ENCODE measurements around the gene TOMM5.

The TOMM5 gene

GRCh38 chr9:37592108-37592951, at the start of gene TOMM5:
Gene TOMM5 (minus strand): TSS chr9:37592597. CDS start chr9:37592532, 65 bp downstream.
- DNase-seq (ENCODE audit: low spot score) = peak; percentile 93

GRCh38 chr9:37641331-37641730, 48.9 kb upstream of the TOMM5 start:
- no peak for DNase-seq (ENCODE audit: low spot score)

DNA sequence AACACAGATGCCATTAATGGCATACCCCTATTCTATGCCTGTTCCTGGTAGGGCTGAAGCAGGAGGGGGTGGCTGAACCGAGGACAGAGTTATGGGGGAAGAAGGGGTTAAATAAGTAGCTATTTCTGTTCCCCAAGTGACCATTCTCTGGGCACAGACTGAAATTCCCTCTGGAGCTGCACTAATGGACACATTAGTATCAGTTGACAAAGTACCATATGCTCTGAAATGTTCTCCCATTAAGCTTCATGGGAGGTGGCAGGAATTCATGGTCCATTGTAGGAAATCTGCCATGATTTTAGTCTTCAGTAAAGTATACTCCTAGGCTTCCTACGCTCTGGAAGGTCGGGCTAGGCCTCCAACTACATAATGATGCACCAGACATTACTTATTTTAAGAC, 47.8 kb upstream of the TOMM5 start:
- no peak for DNase-seq (ENCODE audit: low spot score)

DNA sequence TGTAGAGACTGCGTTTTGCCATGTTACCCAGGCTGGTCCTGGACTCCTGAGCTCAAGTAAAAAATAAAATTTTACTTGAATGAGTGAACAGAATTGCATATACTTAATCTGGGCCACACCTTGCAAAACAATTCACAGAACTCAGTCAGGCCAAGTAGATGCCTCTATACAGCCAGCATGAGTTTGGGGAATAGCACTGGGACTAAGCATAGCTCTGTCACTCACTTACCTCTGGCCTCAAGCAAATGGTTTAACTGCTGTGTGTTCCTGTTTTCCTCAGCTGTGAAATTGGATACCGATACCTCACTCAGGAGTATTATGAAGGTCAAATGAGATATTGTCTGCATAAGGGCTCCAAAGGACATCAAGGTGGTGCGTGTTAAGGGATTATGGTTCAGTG, 47.4 kb upstream of the TOMM5 start:
- no peak for DNase-seq (ENCODE audit: low spot score)

GRCh38 chr9:37639109-37639762, 46.8 kb upstream of the TOMM5 start:
- DNase-seq (ENCODE audit: low spot score) = no peak

DNA sequence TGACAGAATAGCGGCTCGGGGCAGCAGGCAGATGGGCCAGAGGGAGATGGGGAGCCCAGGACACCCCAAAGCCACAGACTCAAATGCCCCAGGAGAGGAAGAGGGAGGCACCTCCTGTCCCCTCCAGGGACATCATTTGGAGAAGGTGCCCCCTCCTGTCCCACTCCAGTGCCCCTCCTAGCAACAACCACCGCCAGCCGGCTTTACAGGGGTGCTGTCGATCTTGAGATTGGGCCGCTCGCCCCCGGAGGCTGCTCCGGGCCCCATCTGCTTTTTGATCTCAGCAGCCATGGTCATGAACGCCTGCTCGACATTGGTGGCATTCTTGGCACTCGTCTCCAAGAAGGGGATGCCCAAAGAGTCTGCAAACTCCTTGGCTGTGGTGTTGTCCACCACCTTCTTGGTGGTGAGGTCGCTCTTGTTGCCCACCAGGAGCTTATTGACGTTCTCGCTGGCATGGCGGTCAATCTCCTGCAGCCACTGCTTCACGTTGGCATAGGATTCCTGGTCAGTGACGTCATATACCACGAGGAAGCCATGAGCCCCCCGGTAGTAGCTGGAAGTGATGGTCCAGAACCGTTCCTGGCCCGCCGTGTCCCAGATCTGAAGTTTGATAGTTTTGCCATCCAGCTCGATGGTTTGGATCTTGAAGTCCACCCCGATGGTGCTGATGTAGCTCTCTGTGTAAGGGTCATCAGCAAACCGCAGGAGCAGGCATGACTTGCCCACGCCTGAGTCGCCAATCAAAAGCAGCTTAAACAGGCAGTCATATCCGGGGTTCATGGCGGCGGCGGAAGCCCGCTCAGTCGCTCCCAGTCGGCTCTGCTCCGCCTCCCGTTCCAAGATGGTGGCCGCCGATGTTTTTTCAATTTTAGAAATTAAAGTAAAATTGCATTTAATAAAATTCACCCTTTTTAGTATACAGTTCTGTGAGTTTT, 44.4 kb upstream of the TOMM5 start:
- no peak for DNase-seq (ENCODE audit: low spot score)

DNA sequence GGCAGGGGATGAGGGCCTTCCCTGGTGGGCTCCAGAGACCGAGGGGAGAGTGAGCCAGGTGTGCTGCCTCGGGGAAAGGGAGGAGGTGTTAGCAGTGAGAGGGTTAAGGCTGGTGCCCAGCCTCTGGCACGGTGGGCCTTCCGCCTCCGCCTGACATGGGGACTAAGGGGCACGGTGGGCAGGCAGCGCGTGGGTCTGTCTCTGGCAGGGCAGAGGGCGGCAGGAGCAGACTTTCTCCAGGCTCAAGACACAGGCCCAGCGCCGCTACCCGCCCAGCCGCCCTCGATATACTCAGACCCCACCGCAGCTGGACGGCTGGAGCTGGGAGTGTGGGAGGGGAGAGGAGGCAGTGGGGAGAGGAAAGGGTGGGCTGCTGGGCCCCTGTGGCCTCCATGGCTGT, 43.4 kb upstream of the TOMM5 start:
- no peak for DNase-seq (ENCODE audit: low spot score)

DNA sequence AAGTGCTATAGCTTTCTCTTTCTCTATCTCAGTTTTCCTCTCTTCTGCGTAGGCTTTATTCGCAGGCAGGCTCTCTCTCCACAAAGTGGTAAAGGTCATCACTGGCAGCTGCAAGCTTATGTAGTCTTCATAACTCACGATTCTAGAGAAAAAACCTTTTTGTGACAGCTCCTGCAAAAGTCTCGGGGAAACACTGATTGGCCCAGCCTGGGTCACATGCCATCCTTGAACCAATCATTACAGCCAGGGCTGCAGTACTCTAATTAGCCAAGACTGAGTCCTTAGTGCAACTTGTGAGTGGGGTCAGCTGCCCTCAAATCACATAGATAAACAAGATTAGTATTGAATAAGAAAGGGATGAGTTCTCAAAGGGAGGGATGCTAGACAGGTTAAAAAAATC, 40.1 kb upstream of the TOMM5 start:
- no peak for DNase-seq (ENCODE audit: low spot score)

- no peak for DNase-seq (ENCODE audit: low spot score)
Measured at GRCh38 chr9:37626708-37627292, 34.4 kb upstream of the TOMM5 start.

DNA sequence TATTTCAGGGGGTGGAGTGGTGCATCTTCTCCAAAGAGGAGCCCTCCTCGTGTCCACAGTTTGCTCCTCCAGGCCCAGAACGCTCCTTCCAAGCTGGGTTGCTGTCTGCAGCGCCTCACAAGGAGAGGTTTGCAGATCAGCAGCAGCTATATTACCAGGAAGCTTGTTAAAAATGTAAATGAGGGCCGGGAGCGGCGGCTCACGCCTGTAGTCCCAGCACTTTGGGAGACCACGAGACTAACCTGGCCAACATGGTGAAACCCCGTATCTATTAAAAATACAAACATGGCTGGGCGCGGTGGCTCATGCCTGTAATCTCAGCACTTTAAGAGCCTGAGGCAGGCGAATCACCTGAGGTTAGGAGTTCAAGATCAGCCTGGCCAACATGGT, 33.4 kb upstream of the TOMM5 start:
- no peak for DNase-seq (ENCODE audit: low spot score)

GRCh38 chr9:37625036-37625757, 32.8 kb upstream of the TOMM5 start:
- DNase-seq (ENCODE audit: low spot score) = no peak

DNA sequence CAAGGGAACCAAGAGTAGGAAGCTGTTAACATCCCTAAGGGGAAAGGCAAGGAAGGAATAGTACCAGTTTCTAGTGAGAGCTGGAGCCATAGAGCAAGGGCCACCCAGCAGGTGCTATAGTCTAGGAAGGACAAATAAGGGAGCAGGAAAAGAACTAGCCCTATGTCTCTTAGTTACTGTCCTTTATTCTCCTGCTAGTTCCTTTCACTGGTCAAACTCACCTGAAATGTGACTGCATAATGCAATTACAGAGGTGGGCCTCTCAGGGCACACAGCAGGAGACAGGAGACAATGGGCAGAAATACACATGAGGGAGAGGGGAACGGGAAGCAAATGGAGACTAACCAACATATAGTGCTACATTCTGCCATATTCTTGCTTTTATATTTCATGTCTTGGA, 31.7 kb upstream of the TOMM5 start:
- no peak for DNase-seq (ENCODE audit: low spot score)

DNA sequence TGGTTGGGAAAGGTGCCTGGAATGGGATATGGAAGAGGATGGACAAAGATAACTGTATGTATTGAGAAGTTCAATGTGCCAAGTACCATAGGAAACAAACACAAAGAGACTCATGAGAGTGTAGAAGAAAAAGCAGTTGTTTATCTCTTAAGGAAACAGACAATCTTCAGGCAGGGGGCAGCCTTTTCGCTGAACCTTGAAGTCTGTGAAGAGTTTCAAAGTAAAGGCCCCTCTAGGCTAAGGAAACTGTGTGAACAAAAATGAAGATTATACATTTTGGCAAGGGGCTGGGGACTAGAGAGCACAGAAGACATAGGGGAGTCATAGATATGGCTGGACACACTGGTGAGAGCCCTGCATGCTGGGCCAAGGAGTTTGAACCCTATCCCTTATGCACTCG, 30.9 kb upstream of the TOMM5 start:
- DNase-seq (ENCODE audit: low spot score) = no peak

DNA sequence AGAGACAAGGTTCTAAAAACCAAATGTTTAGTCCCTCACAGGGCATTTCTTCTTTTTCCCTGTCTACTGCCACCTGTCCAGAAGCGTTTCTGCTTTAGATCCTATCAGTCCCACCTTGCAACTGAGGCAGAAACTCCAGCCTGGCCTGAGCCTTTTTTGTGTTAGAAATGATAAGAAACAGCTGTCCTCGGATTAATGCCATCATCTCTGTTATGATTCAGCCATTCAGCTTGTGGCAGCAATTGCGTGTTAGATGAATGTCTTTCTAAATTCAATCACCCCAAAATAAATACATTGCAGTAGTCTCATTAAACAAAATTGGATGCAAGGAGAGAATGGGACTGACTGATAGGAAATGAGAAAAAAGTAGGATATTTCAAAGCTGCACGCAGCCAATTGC, 30.1 kb upstream of the TOMM5 start:
- no peak for DNase-seq (ENCODE audit: low spot score)

- no peak for DNase-seq (ENCODE audit: low spot score)
Measured at GRCh38 chr9:37621273-37622121, 29.1 kb upstream of the TOMM5 start.

DNA sequence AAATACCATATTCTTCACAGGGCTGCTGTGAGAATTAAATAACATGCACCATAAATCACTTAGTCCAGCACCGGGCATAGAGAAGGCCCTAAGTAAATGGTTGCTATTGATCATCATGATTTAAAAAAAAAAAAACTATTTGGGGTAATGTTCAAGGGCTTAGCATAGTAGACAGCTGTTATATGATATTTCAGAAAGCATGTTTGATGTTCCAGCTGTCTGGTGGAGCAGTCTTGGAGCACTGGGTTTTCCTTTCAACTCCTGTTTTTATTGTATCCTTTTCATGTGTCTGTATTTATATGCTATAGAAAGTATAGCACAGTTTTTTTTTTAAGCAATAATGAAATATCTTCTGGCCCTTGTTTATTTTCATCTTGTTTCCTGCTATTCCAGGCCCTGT, 28.0 kb upstream of the TOMM5 start:
- DNase-seq (ENCODE audit: low spot score) = no peak

DNA sequence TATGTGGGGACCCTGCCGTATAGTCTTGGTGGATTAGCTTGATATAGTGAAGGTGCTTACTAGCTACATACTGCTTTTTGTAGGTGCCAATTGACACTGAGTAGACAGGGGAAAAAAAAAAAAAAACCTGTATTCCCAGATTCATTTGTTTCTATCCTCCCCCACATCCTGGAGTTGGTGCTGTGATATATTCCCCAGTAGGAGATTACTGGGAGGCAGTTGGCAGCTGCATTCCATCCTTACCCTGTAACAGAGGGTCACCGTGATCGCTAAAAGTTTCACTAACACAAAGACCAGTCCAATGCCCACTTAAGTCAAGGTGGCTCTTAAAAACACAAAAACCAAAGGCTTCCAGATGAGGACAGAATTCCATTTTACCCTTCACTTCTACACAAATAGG, 27.4 kb upstream of the TOMM5 start:
- no peak for DNase-seq (ENCODE audit: low spot score)

- no peak for DNase-seq (ENCODE audit: low spot score)
Measured at GRCh38 chr9:37618817-37619216, 26.4 kb upstream of the TOMM5 start.

DNA sequence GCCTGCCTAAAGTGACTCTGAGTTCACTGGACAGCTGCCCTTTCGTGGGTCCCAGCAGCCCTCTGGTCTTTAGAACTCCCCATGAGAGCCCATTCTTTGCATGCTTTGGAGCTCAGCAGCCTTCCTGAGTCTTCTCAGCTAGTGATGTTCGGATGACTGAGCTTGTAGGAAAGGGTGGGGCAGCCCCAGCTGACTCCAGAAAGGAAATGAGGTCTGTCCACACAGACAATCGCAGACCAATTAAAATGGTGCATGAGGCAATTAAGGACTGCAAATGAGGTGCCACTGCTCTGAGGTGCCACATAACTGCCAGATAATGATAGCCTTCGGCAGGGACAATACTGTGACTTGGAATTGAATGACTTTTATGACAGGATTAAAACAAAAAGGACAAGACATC, 25.4 kb upstream of the TOMM5 start:
- DNase-seq (ENCODE audit: low spot score) = no peak

- no peak for DNase-seq (ENCODE audit: low spot score)
Measured at GRCh38 chr9:37617161-37617560, 24.8 kb upstream of the TOMM5 start.

GRCh38 chr9:37611961-37612360, 19.6 kb upstream of the TOMM5 start:
- no peak for DNase-seq (ENCODE audit: low spot score)

Measured in CD4-positive, alpha-beta T cell treated with Interleukin-2 at 100 ng/mL for 4 hours (primary cell).